Activated T-cell treated with anti-CD3 and anti-CD28 coated beads, Interleukin-2, amount 50 U/mL, for 72 hours (primary cell): ENCODE data around the gene PXDN. TPM values are rescaled to one million over a fixed set of nuclear protein-coding genes. Genes with fewer than 3 reads are reported as not detected.
A peak's percentile ranks its signal among the peaks of the same experiment; 100 is the strongest.

Experiments used
- ATAC-seq, 2 donors: fragments of 150-1000 bp; cut with Tn5 transposase; replicated peaks in 1 of 2; 2 replicates each; pipeline ENCODE4 v1.10.0; 2021; ENCODE audit warnings: moderate library complexity in 2 of 2, mild to moderate bottlenecking in 1 of 2
- DNase-seq, 2 donors: peaks; one replicate each; pipeline ENCODE4 v3.0.0; 2021 to 2022; ENCODE audit warnings: mixed read lengths in 1 of 2
- H3K27ac Mint-ChIP-seq: one replicate; pipeline ENCODE4 v1.8.0; 2022; ENCODE audit warnings: mild to moderate bottlenecking, moderate library complexity, mixed read lengths
- H3K27me3 Mint-ChIP-seq: one replicate; pipeline ENCODE4 v1.8.0; 2022; ENCODE audit warnings: low read depth, mixed read lengths
- H3K36me3 Mint-ChIP-seq, 2 donors: one replicate each; pipeline ENCODE4 v1.8.0; 2022; ENCODE audit warnings: mixed read lengths in 2 of 2, mild to moderate bottlenecking in 1 of 2; ENCODE audit not compliant: insufficient read depth in 2 of 2
- H3K4me1 Mint-ChIP-seq: one replicate; pipeline ENCODE4 v1.8.0; 2022; ENCODE audit warnings: low read depth, mixed read lengths
- H3K4me3 Mint-ChIP-seq, 2 donors: one replicate each; pipeline ENCODE4 v1.8.0; 2022; ENCODE audit warnings: mild to moderate bottlenecking in 2 of 2, mixed read lengths in 2 of 2, moderate library complexity in 2 of 2
- H3K9me3 Mint-ChIP-seq, 2 donors: one replicate each; pipeline ENCODE4 v1.8.0; 2022; ENCODE audit warnings: mixed read lengths in 2 of 2
- total RNA-seq, 2 donors: library from RNA; stranded (reverse); gene quantifications; one replicate each; pipeline ENCODE4 v1.2.3, GENCODE V29; 2022

The PXDN gene
- total RNA-seq, 2 donors from 2014 or later: 0.25 to 1.8 TPM

- H3K4me3 Mint-ChIP-seq: no peak overlapping the region
- no peak overlapping the region for H3K27ac Mint-ChIP-seq
- peaks cover 47% of the 10 kb centered on the region for H3K27me3 Mint-ChIP-seq
- H3K36me3 Mint-ChIP-seq: no peaks in the 10 kb centered on the region
- no peak for ATAC-seq
- DNase-seq: no peak
- H3K9me3 Mint-ChIP-seq: no peaks in the 10 kb centered on the region
- H3K4me1 Mint-ChIP-seq: peaks cover 7% of the 10 kb centered on the region
These were observed 3.0 kb upstream of the PXDN start for GRCh38 chr2:1747065-1747941.

DNA sequence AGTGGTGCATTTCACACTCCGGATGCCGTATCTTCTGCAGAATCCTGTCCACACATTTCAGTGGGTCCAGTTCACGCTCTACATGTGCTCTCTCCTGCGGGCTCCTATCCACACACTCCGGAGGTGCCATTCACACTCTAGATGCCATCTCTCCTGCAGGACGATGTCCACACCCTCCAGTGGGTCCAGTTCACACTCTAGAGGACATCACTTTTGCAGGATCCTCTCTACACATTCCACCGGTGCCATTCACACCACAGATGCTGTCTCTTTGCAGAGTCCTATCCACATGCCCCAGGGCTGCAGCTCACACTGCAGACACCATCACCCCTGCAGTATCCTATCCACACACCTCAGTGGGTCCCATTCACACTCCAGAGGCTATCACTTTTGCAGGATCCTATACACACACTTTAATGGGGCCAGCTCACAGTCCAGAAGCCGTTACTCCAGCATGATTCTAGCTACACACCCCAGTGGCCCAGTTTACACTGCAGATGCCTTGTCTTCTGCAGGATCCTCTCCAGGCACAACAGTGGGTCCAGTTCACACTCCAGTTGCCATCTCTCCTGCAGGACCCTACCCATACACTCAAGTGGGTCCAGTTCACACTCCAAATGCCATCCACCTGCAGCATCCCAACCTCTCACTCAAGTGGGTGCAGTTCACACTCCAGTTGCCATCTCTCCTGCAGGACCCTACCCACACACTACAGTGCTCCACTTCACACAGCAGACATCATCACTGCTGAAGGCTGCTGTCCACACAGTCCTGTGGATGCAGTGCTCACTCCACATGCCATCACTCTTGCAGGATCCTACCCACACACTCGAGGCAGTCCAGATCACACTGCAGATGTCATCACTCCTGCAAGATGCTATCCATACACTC, 2.1 kb upstream of the PXDN start:
- ATAC-seq: no peak
- Mint-ChIP-seq H3K36me3 (no peaks in the 10 kb centered on the region), H3K4me1 (peaks cover 7% of the 10 kb centered on the region), H3K27ac (no peak overlapping the region), H3K9me3 (no peaks in the 10 kb centered on the region), H3K4me3 (no peak overlapping the region), H3K27me3 (peaks cover 53% of the 10 kb centered on the region)
- no peak for DNase-seq

- Mint-ChIP-seq H3K9me3 (no peaks in the 10 kb centered on the region), H3K27ac (no peak overlapping the region), H3K4me1 (no peaks in the 10 kb centered on the region), H3K27me3 (peaks cover 47% of the 10 kb centered on the region), H3K4me3 (peak overlapping the region in 1 of 2 donors; percentile 72), H3K36me3 (no peaks in the 10 kb centered on the region)
- DNase-seq: no peak
- no peak for ATAC-seq
These were observed 1.1 kb upstream of the PXDN start for GRCh38 chr2:1745171-1746023.

GRCh38 chr2:1744151-1744445, 217 bp downstream of the PXDN start:
- Mint-ChIP-seq H3K36me3 (no peaks in the 10 kb centered on the region), H3K4me3 (no peak overlapping the region), H3K27me3 (peaks cover 47% of the 10 kb centered on the region), H3K4me1 (no peaks in the 10 kb centered on the region), H3K27ac (no peak overlapping the region), H3K9me3 (no peaks in the 10 kb centered on the region)
- DNase-seq (no peak), ATAC-seq (peak in 1 of 2 donors; percentile 38)

DNA sequence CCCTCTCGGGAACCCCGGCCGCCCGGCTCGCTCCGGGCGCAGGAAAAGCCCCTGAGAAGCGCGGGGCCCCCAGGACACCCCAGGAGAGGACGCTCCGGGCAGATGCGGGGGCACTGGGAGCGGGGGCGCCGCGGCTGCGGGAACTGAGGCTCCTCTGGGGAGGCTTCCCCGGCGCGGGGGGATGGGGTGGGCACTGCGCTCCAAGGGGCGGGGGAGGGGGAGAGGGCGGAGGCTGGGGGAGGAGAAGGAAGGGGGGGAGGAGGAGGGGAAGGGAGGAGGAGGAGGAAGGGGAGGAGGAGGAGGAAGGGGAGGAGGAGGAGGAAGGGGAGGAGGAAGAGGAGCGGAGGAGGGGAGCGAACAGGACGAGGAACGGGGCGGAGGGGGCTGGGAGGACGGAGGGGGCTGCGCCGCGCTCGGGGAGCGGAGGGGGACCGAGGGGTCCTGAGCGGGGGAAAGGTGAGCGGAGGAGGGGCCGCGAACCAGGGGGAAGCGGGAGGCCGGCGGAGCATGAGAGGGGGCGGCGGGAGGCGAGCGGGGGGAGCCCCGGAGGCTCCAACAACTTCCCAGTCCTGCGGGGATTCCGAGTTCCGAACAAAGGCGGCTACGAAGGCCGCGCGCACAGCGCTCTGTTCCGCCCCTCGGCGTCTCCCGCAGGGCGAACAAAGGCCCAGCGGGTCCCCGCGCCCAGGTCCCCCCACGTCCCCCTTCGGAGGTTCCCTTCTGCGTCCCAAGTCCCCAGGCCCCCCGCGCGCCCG, 742 bp downstream of the PXDN start:
- Mint-ChIP-seq H3K9me3 (no peaks in the 10 kb centered on the region), H3K27me3 (peaks cover 47% of the 10 kb centered on the region), H3K36me3 (no peaks in the 10 kb centered on the region), H3K4me1 (no peaks in the 10 kb centered on the region), H3K27ac (no peak overlapping the region), H3K4me3 (peak overlapping the region in 1 of 2 donors; percentile 42)
- DNase-seq (no peak), ATAC-seq (no peak)

DNA sequence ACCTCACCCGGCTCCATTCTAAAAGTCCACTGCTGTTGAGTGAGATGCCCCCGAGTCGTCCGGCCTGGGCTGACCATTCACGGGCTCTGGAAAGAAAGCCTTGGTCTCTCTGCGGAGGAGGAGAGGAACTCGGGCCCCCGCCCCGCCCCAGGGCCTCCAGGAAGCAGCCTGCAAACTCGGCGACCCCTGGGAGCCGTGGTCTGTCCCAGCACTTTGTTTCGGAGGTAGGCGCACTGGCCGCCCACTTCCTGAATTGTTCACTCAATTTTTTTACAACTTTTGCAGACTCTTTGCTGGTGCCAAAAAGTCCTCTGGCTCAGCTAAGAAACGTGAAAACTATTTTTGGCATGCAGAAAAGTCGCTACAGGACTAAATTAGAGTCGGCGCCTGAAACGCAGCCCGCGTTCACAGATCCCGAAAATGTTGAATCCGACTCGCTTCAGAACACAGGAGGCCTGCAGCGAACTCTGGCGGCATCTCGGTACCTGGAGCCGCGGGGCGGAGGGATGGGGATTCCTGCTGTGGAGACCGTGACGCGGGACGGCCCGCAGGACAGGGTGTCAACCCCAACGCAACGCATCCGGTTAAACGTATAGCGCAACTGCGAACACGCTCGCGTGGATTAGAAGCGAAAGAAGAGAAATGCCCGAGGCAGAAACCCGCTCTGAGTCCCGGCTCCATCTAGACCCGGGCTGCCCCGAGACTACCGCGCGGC, 1.5 kb downstream of the PXDN start:
- peak; percentile 21 to 39 for DNase-seq
- Mint-ChIP-seq H3K27me3 (peaks cover 46% of the 10 kb centered on the region), H3K27ac (no peak overlapping the region), H3K4me1 (no peaks in the 10 kb centered on the region), H3K9me3 (no peaks in the 10 kb centered on the region), H3K36me3 (no peaks in the 10 kb centered on the region), H3K4me3 (peak overlapping the region; percentile 68 to 84)
- peak; percentile 62 to 67 for ATAC-seq

- Mint-ChIP-seq H3K9me3 (no peaks in the 10 kb centered on the region), H3K27me3 (peaks cover 41% of the 10 kb centered on the region), H3K4me3 (peak overlapping the region in 1 of 2 donors; percentile 84), H3K27ac (no peak overlapping the region), H3K4me1 (no peaks in the 10 kb centered on the region), H3K36me3 (no peaks in the 10 kb centered on the region)
- DNase-seq: no peak
- no peak for ATAC-seq
These were observed 2.0 kb downstream of the PXDN start for GRCh38 chr2:1742301-1742680.

DNA sequence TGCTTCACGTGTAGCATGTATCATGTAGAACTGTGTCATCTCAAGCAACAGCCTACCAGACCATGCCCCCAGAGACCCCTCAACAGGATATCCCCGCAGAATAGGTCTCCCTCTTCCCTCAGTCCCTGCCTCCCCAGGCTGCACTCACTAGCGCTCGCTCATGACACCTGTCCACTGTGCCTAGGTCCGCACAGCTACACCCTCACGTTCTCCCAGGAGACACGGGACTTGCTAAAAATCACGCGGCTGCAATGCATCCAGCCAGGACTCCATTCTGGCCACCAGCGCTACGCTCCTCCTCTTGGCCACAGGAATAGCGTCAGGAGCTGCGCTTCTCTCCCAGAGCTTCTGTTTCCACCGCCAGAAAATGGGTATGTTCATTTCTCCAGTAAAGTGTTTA, 2.5 kb downstream of the PXDN start:
- no peaks in the 10 kb centered on the region for H3K36me3 Mint-ChIP-seq
- no peaks in the 10 kb centered on the region for H3K9me3 Mint-ChIP-seq
- peaks cover 36% of the 10 kb centered on the region for H3K27me3 Mint-ChIP-seq
- peak overlapping the region in 1 of 2 donors; percentile 84 for H3K4me3 Mint-ChIP-seq
- H3K27ac Mint-ChIP-seq: no peak overlapping the region
- H3K4me1 Mint-ChIP-seq: no peaks in the 10 kb centered on the region
- DNase-seq (no peak), ATAC-seq (no peak)

DNA sequence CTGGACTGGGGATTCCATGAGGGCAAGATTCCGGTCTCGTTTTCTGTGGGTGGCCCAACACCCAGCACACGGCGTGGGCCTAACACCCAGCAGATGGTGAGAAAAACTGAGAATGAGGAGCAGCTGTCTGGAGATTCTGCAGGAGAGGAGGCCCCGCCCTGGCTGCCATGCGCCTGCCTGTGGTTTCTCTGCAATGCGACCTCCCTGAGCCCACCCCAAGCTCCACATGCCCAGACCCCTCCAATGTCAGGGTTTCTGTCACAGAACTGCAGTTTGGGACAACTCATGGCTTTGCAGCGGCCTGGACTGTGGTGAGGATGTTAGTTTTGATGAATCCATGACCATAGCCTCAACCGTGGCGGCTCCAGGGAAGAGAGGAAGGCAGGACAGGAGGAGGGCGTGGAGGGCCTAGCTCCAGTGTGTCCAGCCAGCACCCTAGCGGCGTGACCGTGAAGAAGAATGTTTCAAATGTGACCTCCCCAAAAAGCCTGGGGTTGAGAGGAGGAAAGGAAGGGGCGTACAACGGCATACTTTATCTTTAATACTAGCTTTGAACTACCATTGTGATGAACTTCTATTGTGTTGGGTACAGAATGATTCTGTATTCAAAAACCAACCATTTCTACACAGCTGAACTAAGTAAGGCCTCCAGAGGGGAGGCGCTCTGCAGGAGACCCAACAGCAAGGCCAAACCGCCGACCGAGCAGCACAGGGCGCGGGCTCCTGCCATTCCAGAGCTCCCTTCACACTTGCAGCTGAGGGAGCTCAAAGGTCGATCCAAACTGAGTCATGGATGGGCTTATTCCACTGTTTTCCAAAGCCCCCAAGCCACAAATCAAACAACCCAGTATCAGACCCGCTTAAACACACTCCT, 3.4 kb downstream of the PXDN start:
- Mint-ChIP-seq H3K4me3 (no peak overlapping the region), H3K27ac (no peak overlapping the region), H3K4me1 (no peaks in the 10 kb centered on the region), H3K36me3 (no peaks in the 10 kb centered on the region), H3K27me3 (peaks cover 32% of the 10 kb centered on the region), H3K9me3 (no peaks in the 10 kb centered on the region)
- ATAC-seq (no peak), DNase-seq (no peak)

- Mint-ChIP-seq H3K27ac (no peak overlapping the region), H3K36me3 (no peaks in the 10 kb centered on the region), H3K27me3 (peaks cover 26% of the 10 kb centered on the region), H3K4me3 (no peak overlapping the region), H3K9me3 (no peaks in the 10 kb centered on the region), H3K4me1 (no peaks in the 10 kb centered on the region)
- ATAC-seq: no peak
- no peak for DNase-seq
These were observed 4.2 kb downstream of the PXDN start for GRCh38 chr2:1739961-1740715.
